ENCODE measurements around the gene SETD4. TPM values are rescaled to one million over a fixed set of nuclear protein-coding genes. Genes with fewer than 3 reads are reported as not detected.
"Not testable (repeated sequence)": the region's sequence is repeated elsewhere in the genome, so short reads cannot be mapped to it uniquely, and the experiment has no call there.

SETD4 gene
- total RNA-seq, 1 donor from 2014 or later = 11.9 TPM

DNA sequence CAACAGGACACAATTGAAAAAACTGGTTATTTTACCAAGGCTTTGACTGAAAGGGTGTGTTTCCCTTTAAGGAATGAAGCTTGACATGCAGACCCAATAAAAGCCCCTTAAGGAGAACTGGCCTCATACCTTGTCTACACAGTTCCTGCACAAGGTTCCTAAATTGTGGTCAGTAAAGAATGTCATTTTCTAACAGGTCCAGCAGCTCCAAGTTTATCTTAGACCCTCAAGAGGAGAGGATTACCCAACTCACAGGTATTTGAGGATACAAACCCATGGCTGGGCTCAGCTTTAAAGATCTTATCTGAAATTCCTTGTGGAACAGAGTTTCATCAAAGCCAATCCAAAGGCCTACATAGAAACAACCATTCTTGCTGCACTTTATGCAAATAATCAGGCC, 43.1 kb upstream of the SETD4 start:
- no peak overlapping the region for H3K4me3 Mint-ChIP-seq (ENCODE audit: unreplicated experiment)

GRCh38 chr21:36100971-36101641, 40.8 kb upstream of the SETD4 start:
- Mint-ChIP-seq H3K36me3 (ENCODE audit: low read depth) (no peaks in the 10 kb centered on the region), H3K27me3 (ENCODE audit: low read depth) (peaks cover 32% of the 10 kb centered on the region), H3K4me1 (ENCODE audit: low read depth) (peaks cover 27% of the 10 kb centered on the region), H3K27ac (ENCODE audit: unreplicated experiment) (no peak overlapping the region), H3K9me3 (ENCODE audit: low read depth) (no peaks in the 10 kb centered on the region), H3K4me3 (ENCODE audit: unreplicated experiment) (no peak overlapping the region)
- no peak for DNase-seq (ENCODE audit: low spot score)
- no peak for TF ChIP-seq CTCF (IDR thresholded peaks at IDR 0.05)

More for the DNA sequence above, 43.1 kb upstream of the SETD4 start:
- no peak overlapping the region for H3K27ac Mint-ChIP-seq (ENCODE audit: unreplicated experiment)
- TF ChIP-seq CTCF (IDR thresholded peaks at IDR 0.05) = no peak
- H3K4me1 Mint-ChIP-seq (ENCODE audit: low read depth) = peaks cover 10% of the 10 kb centered on the region
- H3K36me3 Mint-ChIP-seq (ENCODE audit: low read depth) = no peaks in the 10 kb centered on the region
- H3K27me3 Mint-ChIP-seq (ENCODE audit: low read depth) = peaks cover 48% of the 10 kb centered on the region
- no peak for DNase-seq (ENCODE audit: low spot score)
- no peaks in the 10 kb centered on the region for H3K9me3 Mint-ChIP-seq (ENCODE audit: low read depth)

DNA sequence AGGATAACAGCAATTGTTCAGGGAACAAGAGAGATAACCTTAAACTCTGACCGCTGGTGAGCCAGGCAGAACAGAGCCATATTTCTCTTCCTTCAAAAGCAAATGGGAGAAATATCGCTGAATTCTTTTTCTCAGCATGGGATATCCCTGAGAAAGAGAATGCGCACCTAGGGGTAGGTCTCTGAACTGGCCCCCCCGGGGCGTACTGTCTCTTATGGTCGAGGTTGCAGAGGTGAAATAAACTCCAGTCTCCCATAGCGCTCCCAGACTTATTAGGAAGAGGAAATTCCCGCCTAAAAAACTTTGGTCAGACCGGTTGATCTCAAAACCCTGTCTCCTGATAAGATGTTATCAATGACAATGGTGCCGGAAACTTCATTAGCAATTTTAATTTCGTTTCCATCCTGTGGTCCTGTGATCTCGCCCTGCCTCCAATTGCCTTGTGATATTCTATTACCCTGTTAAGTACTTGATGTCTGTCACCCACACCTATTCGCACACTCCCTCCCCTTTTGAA, 39.4 kb upstream of the SETD4 start:
- not testable (repeated sequence) for H3K4me3 Mint-ChIP-seq (ENCODE audit: unreplicated experiment); H3K27ac Mint-ChIP-seq (ENCODE audit: unreplicated experiment); DNase-seq (ENCODE audit: low spot score); H3K36me3 Mint-ChIP-seq (ENCODE audit: low read depth); H3K9me3 Mint-ChIP-seq (ENCODE audit: low read depth)
- H3K27me3 Mint-ChIP-seq (ENCODE audit: low read depth) = peaks cover 19% of the 10 kb centered on the region
- H3K4me1 Mint-ChIP-seq (ENCODE audit: low read depth) = peaks cover 24% of the 10 kb centered on the region

DNA sequence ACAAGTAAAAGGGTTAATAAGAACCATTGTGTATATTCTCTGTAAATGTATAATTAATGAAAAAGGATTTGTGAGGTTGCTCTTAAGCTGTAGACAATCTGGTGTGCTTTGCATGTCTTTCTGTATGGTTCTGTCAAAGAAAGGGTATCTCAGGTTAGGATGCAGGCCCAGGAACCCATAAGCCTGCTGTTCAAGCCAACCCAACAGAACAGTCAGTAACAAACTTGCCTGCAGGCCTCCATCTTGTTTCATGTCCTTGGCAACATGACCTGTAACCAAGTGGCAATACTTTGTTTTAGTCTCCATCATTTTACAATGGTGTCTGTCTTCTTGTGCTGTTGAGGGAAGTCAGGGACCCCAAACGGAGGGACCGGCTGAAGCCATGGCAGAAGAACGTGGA, 38.7 kb upstream of the SETD4 start:
- no peak overlapping the region for H3K27ac Mint-ChIP-seq (ENCODE audit: unreplicated experiment)
- H3K4me1 Mint-ChIP-seq (ENCODE audit: low read depth) = peaks cover 17% of the 10 kb centered on the region
- no peak for DNase-seq (ENCODE audit: low spot score)
- no peaks in the 10 kb centered on the region for H3K36me3 Mint-ChIP-seq (ENCODE audit: low read depth)
- no peaks in the 10 kb centered on the region for H3K9me3 Mint-ChIP-seq (ENCODE audit: low read depth)
- H3K27me3 Mint-ChIP-seq (ENCODE audit: low read depth) = peaks cover 12% of the 10 kb centered on the region
- no peak for TF ChIP-seq CTCF (IDR thresholded peaks at IDR 0.05)
- H3K4me3 Mint-ChIP-seq (ENCODE audit: unreplicated experiment) = no peak overlapping the region

- peaks cover 6% of the 10 kb centered on the region for H3K27me3 Mint-ChIP-seq (ENCODE audit: low read depth)
- H3K4me3 Mint-ChIP-seq (ENCODE audit: unreplicated experiment) = no peak overlapping the region
- no peak for DNase-seq (ENCODE audit: low spot score)
- peaks cover 7% of the 10 kb centered on the region for H3K9me3 Mint-ChIP-seq (ENCODE audit: low read depth)
- TF ChIP-seq CTCF (IDR thresholded peaks at IDR 0.05) = no peak
- peak overlapping the region; percentile 80 for H3K27ac Mint-ChIP-seq (ENCODE audit: unreplicated experiment)
- H3K36me3 Mint-ChIP-seq (ENCODE audit: low read depth) = peaks cover 6% of the 10 kb centered on the region
- H3K4me1 Mint-ChIP-seq (ENCODE audit: low read depth) = peaks cover 17% of the 10 kb centered on the region
Observed at GRCh38 chr21:36098182-36098532, 37.8 kb upstream of the SETD4 start.
